GM12878 (cell line): Measurements from ENCODE around the gene ZNF469.

Source experiments
- HDAC2 ChIP-seq: fragments of 200-600 bp; sonication (generic); IDR thresholded peaks from 2 replicates; pipeline ENCODE4 v1.6.1; 2017
- HDGF ChIP-seq: fragments of 450-650 bp; IDR thresholded peaks from 2 replicates; pipeline ENCODE4 v1.6.1; 2016; ENCODE audit warnings: antibody characterized with exemption
- ZNF207 ChIP-seq: fragments of 450-650 bp; IDR thresholded peaks from 2 replicates; pipeline ENCODE4 v1.6.1; 2014; ENCODE audit warnings: antibody characterized with exemption, mild to moderate bottlenecking, borderline replicate concordance

DNA sequence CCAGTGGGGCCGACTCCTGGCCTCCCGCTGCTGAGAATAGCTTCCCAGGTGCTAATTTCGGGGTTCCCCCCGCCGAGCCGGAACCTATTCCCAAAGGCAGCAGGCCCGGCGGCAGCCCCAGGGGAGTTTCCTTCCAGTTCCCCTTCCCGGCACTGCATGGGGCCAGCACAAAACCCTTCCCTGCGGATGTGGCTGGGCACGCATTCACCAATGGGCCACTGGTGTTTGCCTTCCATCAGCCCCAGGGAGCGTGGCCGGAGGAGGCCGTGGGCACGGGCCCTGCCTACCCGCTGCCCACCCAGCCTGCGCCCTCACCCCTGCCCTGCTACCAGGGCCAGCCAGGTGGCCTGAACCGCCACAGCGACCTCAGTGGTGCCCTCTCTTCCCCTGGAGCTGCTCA, 45.4 kb downstream of the ZNF469 start:
- TF ChIP-seq HDAC2: no peak
- TF ChIP-seq ZNF207: no peak
- TF ChIP-seq HDGF: no peak
